HG02943 (cell line): ENCODE data around the gene MORC2.

ENCODE experiments used
- ATAC-seq: cut with Tn5 transposase; IDR thresholded peaks from one replicate; pipeline ENCODE4 v1.9.1; 2021; ENCODE audit warnings: mild to moderate bottlenecking, low read depth, moderate library complexity; ENCODE audit not compliant: unreplicated experiment

Gene MORC2

DNA sequence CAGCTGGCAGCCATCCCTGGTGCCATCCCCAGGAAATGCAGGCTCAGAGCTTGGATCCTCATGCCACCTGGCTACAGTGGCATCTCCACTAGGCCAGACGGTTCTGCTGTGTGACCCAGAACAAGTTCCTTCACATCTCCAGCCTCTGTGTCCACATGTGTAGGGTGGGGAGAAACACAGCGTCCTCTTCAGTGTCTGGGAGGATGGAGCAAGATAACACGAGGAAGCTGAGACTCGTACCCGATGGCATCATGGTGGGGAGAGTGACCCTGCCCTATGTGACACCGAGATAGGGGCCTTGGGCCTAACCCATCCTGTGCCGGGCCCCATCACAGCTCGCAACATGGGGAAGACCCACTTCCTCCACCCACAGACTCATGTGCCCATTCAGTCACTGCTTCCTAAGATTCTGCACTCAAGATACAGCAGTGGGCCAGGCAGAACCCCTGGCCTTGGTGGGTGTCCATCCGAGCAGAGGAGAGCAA is 78.5 kb downstream of the MORC2 start:
- ATAC-seq: no peak

DNA sequence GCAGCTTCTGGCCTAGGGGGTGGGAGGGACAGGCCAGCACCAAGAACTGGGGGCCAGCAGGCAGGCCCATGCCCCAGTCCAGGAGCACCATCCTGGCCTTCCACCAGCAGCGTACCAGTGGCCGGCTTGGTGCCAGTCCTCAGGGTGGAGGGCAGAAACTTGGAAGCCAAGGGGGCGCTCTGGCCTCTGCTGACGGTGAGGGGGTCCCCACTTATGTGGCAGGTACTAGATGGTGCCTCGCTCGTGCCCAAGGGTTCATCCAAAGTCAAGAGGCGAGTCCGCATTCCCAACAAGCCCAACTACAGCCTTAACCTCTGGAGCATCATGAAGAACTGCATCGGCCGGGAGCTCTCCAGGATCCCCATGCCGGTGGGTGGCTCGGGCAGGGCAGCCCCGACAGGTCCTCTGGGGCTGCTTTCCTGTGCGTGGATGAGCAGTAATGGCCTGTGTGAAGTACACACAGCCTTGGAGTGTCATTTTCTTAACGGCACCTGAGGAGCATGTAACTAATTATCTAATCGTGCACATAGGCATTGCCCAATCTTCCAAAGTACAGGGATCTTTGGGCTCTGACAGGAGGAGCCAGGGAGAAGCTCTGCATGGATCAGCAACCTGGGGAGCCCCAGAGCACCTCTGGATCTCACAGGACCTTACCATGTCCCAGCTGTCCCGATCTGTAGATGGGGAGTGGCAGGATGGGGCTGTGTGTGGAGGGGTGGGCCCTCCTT is 79.1 kb downstream of the MORC2 start:
- ATAC-seq: no peak

DNA sequence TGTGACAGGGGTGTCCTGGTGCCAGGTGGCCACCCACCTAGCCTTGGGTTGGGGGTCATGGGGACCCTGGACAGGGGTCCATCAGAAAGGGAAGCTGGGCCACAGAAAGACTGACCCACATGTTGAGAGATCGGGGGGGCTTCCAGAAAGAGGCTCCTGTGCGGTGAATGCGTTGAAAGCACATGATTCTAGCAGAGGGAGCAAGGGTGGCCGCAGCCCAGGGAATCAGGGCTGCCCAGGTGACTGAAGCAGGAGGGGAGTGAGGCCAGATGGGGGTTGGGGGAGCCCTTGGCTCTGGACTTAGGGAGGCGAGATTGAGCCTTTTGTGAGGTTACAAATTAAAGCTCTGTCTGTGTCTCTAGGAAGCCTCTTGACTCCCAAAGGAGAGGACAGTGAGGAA is 80.7 kb downstream of the MORC2 start:
- no peak for ATAC-seq

DNA sequence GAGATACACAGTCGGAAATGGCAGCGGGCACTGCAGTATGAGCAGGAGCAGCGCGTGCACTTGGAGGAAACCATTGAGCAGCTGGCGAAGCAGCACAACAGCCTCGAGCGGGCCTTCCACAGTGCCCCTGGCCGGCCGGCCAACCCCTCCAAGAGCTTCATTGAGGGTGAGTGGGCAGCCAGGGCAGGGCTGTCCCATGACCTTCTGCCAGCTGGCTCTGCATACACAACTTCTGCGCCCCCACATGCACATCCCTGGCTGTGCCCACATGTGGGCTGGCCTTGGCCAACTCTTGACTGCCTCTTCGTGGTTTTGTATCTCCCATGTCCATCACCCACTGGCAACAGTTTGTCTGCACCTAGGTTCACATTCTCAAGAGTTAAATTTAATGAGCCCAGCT is 81.1 kb downstream of the MORC2 start:
- ATAC-seq: no peak

DNA sequence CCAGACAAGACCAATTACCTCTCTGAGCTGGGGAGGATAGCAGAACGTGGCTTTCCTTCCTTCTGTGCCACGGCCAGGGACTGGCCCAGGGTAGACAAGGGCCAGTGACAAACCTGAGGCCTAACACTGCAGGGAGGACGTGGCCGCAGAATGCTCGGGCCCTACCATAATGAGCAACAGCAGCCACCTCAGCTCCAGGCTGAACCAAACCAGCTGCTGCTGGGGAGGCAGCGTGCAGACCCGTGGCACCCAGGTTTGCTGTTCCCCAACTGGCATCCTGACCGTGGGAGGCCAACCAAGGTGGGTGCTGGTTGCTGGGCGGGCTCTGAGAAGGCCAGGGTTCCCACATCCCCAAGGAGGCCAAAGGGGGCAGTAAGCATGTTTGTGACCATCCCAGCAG is 83.0 kb downstream of the MORC2 start:
- no peak for ATAC-seq

DNA sequence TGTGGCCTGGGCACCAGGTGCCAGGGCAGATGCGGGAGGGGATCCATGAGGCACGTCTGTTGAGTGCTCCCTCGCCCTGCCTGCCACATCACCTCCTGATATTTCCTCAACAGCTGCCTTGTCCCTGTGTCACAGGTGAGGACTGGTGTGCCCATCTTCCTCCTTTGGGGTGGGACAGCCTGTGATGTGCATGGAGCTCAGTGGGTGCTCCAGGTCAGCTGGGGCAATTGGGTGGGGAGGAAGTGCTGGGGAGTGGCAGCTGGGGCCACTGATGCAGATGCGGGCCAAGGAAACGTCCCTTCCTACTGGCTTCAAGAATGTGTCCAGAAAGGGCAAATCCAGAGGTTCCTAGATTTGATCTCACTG is 83.6 kb downstream of the MORC2 start:
- ATAC-seq: no peak

DNA sequence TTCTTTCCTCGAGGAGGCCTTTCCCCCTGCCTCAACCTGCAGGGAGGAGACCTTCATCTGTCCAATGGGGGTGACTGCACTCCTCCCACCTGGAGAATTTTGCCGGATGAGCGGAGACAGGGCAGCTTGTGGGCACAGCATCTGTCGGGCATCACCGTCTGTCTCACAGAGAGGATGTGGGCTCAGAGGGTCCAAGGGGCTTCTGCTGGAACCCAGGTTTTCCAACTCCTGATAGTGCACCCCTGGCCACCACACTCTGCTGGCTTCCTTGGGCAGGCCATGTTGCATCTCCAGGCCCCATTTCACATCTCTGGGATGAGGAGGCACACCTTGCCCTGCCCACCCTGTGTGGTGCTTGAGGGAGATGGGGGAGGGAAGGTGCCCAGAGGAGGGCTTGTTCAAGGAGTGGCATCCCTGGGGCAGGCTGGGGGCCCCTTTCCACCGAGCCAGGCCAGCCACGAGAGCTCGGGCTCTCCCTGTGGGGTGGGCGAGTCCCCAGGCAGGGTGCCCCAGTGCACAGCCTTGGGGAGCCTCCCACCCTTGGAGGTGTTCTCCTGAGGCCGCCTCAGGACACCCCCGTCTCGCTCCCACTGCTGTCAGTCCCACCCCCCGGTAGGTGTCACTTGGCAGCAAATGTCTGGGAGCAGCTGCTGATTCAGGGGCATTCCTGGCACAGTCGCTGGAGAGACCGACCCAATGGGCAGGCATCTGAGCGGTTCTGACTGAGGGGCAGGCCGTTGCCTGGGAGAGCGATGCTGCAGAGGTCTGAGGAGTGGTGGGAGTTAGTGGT is 84.2 kb downstream of the MORC2 start:
- no peak for ATAC-seq

DNA sequence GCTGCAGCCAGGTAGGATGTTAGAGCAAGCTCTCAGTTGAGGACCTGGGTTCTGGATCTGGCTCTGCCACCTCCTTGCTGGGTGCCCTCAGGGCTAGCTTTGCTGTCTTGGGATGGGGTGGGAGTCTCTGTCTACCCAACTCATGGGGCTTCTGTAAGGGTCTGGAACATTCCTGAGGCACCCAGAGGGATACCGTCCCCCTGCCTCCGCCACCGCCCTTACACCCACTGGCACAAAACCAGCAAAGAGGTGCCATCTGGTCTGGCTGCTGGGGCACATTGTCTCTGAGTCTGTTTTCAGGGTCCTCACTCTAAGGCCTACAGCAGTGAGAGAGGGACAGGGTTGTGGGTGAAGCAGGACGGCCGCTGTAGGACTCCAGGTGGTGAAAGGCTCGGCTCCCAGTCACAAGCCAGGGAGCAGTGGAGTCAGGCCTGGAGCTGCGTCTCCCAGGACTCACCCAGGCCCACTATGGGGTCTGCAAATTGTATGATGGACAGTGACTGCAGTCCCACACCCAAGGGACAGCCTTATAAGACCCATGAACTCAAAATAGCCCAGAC is 84.9 kb downstream of the MORC2 start:
- no peak for ATAC-seq

DNA sequence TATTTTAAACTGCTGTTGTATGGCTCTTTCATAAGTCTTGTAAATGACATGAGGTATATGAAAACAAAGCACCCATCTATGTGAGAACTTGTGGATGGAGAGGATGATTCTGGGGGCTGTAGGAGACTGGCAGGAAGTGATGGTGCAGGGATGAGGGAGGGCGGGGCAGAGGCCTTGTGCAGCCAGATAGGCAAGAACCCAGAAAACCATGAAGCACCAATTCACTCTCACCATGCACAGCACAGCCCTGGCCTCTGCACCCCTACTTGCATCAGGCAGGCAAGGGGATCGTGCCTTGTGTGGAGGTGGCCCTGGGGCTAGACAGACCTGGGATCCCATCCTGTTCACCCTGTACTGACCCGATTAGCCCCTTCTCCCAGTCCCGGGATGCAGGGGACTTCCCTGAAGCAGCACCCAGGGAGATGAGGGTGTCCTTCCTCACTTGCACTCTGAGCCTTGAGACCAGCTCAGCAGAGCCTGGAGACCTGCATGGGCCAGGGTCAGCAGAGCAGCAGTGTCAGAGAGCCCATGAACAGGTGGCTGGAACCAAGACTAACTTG is 85.5 kb downstream of the MORC2 start:
- ATAC-seq: no peak

DNA sequence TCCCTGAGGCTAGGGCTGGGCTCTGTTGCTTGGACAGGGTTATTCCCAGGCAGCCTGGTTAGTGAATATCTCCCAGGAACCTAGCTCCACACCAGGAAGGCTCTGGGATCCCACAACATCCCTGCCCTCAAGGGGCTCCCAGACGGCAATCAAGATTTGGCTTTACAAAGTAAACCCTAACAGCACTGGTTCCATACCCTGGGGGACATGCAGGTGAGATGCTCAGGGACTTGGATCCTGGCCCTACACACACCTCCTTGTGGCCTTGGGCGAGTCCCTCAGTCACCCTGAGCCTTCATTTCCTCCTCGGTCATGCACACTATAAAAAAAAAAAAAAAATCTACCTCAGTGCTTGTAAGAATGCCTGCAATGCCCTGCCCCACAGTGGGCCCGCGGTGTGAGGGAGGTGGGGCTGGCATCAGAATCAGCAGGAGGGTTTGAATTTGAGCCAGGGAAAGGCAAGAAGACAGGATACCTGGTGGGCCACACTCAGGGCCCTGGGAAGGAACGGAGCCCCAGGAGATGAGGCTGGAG is 86.3 kb downstream of the MORC2 start:
- ATAC-seq: no peak

DNA sequence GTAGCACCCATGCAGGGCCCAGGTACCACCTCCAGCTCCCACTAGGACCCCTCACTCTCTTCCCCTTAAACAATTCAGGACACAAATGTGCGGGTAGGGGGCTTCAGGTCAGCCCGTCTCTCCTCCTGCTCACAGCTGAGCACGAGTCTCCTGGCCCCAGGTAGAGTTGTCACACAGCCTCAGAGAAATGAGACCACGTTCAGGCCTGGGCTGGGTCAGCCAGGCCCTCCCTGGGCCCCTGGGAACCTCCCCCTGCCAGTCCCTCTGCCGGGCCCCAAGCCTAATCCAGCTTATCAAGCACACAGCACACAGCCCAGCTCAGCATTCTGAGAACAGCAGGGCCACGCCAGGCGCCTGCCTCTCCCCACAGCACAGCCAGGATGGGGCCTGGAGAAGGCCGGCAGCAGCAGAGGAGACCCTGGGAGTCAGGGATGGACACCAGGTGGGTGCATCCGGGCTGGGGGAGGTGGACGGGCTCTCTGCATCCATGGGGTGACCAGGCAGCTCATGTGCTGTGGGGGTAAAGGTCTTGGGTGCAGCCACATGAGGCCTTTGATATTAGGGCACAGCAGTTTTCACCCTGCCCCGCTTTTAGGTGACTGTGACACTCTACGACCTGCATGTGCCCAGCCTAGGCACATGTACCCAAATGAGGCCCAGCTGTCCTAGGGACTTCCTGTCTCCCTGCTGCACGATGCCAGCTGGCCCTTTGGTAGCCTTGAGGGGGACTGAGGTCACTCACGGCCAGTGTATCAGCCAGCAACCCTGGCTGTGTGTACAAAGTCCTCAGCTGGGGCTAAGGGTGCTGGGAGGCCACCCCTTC is 87.0 kb downstream of the MORC2 start:
- ATAC-seq: no peak

DNA sequence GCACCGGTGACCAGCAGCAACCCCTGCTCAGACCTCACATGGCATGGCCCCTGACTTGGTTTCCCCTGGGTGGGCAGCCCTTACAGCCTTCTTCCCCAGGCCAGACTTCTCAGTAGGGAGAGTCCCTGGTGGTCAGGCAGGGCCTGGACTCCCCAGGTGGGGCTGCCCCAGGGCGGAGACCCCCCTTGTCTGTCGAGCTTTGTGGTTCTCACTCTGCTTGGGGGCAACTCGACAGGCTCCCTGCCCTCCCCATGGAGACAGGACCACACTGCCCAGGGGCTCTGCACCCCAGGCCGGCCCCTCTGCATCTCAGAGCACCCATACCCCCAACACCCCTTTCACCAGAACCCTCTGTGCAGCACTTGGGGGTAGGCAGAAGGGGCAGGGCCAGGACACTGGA is 87.7 kb downstream of the MORC2 start:
- ATAC-seq: no peak

DNA sequence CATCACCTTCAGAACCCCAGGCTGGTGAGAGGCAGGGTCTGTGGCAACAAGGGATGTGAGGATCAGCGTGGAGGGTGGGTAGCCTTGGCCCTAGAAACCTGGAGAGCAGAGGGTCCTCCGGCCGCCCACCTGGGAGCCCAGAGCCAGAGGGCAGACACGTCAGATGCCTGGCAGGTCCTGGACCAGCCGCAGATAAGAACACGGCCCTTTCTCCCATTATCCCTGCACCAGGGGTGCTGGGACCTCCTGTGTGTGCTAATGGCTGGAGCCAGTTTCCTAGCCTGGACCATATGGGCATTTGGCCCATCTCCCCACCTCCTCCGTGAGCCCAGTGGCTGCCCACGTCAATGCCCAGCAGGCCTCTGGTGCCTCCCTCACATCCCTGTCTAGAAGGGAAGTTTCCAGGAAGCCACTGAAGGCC is 88.4 kb downstream of the MORC2 start:
- no peak for ATAC-seq

DNA sequence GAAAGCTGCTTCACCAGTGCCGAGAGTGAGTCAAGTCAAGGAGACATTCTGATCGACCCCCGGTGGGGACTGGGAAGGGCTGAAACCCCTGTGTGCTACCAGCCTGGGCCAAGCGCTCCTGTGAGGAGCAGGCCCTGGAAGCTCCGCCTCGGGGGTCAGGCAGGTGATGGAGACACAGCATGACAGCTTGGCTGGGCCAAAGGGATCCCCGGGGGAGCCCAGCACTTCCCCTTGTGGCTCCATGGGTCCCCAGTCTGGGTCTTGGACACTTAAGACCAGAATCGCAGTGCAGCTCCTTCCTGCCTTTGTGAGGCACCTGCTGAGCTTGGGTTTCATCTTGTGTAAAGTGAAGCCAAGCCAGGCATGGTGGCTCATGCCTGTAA is 89.2 kb downstream of the MORC2 start:
- ATAC-seq: no peak

DNA sequence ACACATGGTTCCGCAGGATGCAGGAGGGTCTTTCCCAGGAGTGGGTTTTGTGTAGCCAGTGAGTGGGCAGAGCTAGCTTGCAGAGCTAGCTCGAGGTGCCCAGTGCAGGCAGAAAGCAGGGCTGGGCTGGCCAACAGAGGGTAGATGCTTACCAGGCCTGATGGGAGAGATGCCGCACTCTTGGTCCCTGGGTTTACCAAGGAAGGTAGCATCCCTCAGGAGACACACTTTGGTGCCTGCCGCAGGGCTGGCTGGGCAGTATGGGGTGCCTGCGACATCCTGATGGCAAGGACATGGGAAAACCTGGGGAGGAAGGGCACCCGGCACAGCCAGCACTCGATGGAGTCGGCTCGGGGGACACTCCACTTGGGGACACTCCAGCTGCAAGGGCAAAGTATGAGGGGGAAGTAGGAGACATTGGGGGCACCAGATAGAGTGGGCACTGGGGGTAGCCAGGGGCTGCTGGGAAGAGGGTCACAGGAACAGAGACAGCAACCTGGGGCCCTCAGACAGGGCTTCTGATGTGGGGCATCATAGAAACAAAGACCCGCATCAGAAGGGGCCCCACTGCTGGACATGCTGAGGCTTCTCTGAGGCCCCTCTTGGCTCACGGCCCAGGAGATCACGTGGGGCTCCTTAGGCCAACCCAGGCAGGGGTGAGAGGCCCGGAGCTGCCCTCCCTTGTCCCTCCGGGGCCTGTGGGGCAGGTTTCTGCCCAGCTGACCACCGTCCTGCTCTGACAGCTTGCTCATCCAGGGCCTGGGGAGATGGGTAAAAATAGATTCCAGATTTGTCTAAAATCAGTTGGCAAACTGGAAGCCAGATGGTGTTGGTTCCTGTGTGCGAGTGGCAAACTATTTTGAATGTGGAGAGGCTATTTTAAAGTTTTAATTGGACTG is 89.8 kb downstream of the MORC2 start:
- ATAC-seq: no peak

DNA sequence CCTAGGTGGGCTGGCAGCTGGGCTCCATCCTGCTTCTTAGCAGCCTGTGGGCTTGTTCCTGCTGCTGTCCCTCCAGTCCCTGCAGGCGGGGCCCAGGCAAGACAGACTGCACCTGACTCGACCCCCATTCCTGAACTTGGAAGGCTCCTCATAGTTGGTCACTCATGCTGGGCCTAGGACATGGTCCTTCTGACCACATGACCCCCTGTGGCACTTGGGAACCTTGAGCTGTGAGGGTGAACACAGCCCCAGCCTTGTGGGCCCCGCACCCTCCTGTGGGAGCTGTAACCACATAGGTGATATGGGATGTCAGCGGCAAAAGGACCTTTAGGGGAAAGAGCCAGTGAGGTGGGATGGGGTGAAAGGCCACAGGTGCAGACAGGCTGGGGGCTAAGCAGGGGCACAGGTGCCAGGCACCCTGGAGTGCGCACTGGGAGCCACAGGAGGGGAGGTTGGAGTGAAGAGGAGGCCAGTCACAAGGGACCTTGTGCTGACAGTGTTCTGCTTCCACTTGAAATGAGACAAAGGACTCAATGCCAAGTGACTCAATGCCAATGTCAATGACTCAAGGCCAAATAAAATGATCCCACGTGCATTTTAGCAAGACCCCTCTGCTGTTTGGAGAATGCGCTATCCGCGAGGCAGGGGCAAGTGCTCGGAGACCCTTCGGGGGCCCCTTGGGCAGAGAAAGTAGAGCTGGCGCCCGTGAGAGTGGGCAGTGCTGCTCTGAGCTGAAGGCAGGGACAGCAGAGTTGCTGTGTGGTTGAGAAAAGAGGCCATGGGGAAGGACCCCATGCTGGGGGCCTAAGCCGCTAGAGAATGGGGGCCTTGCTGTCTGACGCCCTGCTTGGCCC is 90.7 kb downstream of the MORC2 start:
- ATAC-seq: no peak

DNA sequence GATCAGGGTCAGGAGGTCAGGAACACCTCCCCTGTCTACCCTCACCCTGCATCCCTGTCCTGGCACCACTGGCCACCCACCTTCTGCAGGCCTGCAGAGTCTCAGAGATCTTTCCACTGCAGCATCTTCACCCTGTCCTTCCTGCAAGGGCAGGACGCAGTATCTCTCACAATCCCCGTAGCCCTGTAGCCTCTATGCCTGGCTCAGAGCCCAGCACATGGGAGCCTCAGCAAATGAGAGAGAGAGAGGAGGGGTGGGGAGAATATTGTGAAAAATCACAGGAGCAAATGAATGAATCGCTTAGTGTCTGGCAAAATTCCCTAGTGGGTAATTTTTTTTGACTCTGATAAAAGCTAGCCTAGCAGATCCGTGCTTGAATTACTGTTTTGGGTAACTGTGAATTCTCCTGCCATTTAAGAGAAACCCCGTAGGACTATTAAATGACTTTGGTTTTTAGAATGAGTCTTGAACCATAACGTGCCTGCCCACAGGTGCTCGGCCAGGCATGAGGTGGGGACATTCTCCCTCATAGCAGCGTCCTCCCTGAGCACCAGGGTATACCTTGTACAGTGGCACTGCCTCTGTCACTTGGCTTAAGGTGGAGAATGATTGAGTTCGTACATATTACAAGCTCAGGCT is 91.5 kb downstream of the MORC2 start:
- ATAC-seq: no peak

DNA sequence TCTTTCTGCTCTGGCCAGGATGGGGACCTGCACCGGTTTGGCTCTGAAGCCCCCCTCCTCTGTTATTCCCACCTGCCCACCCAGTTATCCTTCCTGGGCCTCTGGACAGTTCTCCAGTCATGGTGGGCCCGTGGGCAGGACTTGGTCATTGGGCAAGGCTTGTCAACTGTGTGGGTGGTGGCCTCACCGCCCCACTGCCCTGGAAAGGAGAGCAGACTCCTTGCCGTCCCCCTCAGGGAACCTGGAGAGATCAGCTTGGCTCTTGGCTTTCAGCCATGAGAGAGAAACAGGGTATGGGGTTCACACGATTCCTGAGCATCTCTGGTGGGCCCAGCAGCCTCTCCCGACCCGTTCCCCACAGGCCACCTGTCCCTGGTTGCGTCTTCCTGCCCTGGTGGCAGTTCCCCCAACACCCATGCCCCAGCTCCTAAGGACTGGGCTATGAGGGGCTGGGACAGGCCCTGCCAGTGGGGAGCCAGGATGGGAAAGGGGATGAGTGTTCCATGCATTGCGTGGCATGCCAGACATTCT is 92.3 kb downstream of the MORC2 start:
- no peak for ATAC-seq
